GM18508 (cell line): ENCODE data around the gene ERC2.

ENCODE experiments used
- ATAC-seq: cut with Tn5 transposase; IDR thresholded peaks from one replicate; pipeline ENCODE4 v1.9.1; 2021; ENCODE audit warnings: moderate number of reproducible peaks; ENCODE audit not compliant: insufficient read depth, unreplicated experiment

Gene ERC2

DNA sequence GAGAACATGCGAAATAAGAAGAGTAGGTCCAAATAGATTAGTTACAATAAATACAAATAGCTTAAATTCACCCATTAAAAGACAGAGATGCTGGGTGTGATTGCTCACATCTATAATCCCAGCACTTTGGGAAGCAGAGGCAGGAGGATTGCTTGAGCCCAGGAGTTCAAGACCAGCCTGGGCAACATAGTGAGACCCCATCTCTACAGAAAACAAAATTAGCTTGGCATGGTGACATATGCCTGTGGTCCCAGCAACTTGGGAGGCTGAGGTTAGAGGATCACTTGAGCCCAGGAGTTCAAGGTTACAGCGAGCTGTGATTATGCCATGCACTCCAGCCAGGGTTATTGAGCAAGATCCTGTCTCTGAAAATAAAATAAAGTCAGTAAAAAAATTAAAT lies 872.1 kb downstream of the ERC2 start:
- ATAC-seq, result no peak

DNA sequence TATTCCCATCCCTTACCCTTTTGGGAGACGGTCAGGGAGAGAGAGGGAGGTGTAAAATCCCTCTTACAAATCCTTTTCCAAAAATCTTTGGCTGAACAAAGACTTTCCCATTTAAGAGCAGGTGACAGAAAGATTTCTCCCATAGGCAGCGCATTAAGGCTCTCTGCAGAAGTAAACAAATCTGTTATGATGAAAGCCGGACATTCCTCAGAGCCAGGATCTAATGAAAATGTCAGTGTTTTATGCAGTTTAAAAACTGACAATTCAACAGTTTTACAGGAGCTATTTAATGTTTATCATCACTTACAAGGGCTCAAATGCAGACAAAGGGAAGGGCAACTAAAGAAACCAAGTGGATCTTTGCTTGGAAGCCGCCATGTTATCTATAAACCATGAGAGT lies 872.8 kb downstream of the ERC2 start:
- ATAC-seq, result no peak

DNA sequence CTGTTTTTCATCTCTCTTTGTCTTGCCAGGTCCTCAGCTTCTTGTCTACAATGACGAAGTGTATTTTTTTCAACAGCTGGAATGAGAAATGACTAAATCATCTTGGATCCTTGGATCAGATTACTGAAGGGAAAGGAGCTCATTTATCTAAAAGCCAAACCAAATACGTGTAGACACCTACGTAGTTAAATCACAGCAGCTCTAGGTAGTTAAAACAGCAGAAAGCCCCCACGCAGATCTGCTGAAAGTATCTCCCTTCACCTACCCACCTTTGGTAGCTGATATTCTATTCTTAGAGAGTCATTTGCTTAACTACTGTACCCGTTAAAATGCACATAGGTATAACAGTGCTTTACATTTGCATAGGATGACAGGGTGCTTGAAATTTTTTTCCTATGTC lies 875.7 kb downstream of the ERC2 start:
- no peak for ATAC-seq

DNA sequence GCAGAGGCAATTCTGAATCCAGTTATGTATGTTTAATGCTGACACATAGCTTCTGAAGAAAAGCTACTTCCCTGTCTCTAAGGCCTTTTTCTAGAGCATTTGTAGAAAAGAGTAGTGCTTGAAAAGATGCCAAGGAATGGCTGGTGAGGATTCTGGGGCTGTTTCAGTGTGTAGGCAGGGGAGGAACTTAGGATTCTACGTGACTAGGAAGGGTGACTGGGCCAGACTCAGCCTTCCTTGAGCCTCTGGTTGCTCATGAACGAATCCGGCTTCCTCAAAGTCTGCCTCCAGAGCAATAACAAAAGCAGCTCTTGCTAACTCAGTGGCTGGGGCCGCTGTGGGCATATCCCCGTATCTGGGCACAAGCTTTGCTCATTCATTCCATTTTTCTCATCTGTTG lies 876.4 kb downstream of the ERC2 start:
- no peak for ATAC-seq

DNA sequence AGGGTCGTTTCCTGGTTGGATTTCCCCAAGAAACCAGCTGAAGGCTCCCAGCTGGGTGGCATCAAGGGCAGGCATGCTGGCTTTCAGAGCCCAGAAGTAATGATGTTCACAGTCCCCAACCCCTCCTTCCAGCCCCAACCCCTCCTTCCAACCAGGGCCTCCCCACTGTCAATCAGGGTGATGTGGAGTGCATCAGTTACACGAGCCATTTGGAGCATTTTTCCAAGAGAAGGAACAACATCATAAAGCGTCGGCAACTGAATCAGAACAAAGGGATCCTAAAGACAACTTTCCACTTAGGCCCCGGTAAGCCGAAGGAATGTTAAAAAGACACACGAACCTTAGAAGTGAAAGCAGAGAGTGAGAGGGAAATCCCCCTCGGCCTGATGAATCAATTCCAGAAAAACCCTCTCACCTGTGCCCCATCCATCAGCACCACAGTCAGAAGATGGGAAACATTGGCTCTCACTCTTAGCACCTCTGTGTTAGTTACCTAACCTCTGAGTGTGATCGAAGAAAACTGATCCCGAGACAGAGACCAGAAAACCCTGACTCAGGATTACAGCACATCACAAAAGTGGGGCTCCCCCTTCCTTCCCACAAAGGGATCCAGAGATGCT lies 880.0 kb downstream of the ERC2 start:
- no peak for ATAC-seq

DNA sequence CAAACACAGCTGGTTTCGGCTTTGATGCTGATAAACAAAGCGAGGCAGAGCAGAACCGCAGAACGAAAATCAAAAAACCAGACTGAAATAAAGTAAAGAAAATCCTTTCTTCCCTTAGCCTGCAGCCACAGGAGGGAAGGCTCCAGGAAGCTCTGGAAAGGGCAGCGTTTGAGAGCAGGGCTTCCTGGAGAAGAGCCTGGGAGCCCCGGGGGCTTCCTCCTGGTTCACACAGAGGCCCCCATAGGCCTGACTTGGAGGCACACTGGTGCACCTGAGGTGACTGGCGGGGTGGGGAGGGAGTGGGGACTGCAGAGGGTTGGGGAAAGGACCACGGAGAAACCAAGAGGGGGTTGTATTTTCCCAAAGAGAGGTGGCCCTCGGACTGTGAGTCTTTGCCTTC lies 882.4 kb downstream of the ERC2 start:
- ATAC-seq, result no peak

DNA sequence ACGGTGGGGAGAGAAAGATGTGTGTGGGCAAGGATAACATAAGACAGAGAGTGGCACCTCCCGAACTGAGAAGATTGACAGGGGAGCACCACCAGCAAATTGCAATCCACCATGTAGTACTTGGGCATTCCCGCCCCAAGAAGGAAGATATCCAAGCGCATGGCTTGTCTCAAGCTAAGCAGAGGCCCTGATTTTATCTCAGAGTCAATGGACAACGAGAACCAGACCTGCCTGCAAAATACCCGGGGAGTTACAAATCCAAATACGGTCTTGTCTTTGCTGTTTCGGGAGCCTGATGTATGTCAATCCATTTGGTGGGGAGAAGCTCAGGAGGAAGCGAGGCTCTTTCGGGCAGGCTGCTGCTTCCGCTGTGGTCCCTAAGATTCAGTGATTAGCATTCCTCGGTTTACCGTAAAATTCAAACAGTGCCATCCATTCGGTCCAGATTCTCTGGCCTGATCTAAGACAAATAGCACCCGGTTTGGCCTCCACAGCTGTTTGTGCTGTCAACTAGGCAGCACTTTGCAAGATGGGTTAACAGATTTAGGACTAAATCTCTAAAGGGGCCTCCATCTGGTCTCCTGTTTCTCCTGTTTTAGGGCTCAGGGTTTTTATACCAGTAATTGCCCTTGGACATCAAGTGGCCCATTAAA lies 883.4 kb downstream of the ERC2 start:
- no peak for ATAC-seq

DNA sequence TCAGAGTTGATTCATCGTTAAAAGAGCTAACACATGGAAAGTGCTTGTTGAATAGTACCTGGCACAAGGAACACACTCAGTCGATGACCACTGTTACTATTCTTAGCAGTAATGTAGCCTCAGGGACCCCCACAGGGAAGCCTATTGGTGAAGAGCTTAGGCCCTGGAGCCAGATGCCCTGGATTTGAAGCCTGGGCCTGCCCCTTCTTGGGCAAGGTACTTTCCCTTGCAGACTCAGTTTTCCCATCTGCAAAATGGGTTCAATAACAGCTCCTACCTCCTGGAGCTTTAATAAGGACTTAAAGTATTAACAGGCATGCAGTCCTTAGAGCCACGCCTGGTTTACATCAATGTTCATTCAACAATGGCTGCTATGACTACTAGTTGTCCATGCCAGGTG lies 884.2 kb downstream of the ERC2 start:
- ATAC-seq, result no peak

DNA sequence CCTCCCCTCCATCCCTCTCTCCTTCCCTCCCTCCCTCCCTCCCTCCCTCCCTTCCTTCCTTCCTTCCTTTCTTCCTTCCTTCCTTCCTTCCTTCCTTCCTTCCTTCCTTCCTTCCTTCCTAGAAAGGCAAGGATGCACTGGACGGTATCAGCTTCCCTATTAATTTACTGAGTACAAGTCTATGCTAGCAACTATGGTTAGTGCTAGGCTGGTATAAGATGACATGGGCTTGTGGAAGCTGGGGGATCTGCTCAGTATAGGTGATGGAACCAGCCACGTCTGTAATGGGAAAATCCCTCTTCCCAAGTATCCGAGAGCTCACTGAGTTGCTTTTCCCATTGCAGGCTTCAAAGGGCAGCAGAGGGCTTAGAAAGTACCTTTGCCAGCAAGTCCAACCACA lies 884.8 kb downstream of the ERC2 start:
- ATAC-seq, result no peak

DNA sequence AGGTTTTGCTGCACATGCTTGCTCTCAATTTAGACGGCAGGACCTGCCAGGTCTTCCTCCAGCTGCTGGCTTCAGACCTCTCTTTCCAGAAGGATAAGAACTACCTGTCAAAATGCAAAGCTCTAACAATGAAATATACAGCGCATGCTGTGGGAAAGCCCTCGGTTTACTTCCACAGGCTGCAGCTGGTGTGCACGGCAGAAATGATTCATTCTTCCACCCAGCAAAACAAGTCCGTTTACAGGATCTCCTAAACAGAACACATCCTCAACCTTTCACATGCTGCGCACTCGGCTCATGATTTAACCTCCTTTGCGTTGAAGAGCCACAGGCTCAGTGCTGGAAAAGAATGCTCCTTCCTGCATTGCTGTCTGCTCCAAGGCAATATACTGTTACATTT lies 888.8 kb downstream of the ERC2 start:
- ATAC-seq, result no peak

DNA sequence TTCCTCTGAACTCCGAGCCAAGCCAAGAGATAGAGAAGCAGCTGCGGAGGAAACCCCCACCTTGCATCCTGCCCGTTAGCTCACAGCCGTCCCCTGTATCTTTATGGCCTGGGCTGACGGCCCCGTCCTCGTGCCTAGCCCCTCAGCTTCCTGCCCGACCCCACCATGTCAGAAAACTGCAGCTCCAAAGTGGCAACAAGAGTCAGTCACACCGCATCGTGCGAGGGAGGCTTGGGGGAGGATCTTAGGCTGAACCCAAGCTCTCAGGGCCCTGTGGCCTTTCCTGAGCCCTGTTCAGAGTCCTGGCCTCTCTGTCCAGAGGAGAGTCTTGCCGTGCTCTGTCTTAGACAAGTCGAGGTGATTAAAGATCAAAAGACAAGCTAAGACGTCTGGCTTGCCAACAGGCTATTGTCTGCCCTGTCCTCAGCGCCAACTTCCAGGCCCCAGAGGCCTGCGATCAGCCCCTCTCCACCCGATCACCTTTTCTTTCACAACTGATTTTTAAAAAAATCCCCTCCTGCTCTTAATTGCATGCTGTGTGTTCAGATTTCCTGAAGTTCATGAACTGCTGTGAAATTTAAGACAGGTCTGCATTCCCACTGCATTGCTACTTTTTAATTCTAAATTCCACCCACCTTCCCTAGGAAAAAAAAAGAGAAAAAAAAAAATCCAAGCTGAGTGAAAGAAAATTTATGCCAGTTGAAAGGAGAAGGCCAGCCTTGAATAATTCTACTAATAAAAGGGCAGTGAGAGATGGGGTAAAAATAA lies 891.5 kb downstream of the ERC2 start:
- no peak for ATAC-seq

DNA sequence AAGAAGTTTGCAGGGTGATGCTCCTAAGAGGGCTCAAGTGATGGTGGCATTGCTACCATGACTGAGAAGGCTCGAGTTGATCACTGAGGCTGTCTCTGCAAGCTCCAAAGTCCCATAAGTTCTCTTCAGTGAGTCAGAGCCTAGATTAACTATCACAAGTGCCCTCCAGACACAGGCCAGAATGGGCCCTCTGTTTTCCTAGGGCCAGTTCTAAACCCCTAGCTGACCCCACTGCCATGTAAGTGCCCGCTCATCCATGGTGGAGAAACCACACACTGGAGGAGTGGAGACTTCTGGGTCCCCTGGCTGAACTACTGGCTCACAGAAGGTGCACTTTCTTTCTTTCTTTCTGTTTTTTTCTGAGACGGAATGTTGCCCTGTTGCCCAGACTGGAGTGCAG lies 893.6 kb downstream of the ERC2 start:
- ATAC-seq, result no peak

DNA sequence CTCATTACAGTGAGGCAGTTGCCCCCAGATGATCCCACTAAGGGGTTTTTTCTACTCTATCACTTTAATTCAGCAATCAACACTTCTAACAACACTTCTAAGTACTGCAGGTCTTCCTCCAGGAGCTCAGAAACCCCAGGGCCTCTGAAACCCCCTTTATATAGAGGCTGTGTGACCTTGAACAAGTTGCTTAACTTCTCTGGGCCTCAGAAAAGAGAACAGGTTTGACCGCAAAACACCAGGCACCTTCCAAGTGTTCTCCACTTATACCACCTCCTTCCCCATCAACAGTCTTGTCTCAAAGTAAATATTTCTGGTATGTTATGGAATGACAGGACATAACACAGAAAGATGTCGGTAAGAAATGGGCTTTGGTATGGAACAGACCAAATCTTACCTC lies 895.5 kb downstream of the ERC2 start:
- ATAC-seq, result no peak

DNA sequence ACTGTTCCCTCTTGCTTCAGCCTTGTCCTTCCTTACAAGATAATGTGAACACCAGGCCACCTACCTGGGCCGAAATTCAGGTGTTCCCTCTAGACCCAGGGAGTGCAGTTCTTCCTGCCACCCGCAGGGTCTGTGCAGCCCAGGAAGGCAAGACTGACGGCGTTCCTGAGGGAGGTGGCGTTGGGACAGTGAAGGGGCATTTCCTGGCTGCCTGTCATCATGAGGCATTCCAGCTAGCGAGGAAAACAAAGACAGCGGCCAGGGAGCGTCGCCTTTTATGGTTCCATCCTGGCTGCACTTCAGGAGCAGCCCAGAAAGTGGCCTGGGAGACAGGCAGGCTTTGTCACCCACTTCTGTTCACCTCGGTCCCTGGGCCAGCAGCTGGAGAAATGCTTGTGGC lies 896.4 kb downstream of the ERC2 start:
- ATAC-seq, result no peak

DNA sequence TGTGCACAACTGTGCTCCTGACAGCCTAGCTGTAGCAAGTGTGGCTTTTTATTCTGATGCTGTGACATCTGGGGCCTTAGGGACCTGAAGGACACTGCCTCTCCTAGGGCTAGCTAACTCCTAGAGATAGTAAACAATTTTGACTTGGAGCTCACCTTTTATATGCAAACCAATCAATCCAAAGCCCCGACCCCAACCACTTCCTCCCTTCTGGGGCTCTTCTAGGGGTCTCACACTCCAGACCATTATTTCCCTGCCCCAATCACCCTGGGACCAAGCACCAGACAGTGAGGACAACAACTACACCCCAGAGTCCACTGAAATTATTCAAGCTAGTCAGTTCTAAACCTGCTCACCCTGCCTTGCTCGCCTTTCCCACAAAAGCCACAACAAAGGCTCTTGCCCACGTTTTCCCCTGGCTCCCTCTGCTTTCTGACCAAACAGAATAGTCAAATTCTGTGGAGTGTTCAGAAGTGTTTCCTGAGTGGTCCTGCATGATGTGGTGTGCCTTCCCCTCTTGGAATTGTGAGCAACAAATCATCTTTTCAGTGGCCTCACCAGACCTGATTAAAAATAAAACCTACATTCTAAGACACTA lies 897.0 kb downstream of the ERC2 start:
- no peak for ATAC-seq

DNA sequence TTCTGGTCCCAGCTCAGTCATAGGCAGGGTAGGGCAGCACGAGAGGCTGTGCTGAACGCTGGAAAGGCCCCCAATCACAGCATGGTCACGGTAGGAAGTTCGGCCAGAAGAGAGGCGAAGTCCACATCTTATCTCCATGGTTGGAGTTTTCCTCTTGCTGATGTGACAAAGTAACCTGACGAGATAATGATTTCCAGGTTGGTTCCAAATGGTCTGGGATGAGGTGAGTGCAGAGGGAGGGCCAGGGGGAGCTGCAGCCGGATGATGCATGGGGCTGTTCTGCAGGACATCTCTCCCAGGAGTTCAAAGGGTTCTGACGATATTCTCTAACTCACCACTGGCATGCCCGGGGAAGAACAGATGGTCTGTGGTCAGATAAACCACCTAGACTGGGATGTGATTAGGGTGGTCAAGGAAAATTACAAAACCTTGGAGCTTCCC lies 898.0 kb downstream of the ERC2 start:
- no peak for ATAC-seq

DNA sequence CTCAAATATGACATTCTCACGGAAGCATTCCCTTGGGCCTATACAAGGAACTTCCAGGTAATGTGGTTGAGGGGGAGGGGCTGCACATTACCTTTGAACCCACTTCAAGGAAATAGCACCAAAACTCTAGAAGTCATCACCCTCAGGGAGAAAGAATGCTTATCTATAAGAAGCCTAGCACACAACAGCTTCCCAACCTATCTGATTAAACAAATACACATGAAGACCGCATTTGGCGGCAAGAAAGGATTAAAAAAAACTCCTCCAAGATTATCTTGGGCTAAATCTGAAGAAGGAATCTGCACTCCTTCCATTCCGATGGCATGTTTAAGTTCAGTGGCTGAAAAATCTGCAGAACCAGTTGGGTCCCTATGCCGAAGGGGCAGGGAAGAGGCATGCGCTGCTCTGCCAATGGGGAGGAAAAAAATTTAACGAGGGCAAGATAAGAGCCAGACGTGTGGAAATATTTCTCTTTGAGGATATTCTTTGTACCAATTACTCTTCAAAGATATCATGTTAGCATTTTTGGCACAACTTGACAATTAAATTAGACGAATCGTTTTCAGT lies 899.2 kb downstream of the ERC2 start:
- no peak for ATAC-seq

DNA sequence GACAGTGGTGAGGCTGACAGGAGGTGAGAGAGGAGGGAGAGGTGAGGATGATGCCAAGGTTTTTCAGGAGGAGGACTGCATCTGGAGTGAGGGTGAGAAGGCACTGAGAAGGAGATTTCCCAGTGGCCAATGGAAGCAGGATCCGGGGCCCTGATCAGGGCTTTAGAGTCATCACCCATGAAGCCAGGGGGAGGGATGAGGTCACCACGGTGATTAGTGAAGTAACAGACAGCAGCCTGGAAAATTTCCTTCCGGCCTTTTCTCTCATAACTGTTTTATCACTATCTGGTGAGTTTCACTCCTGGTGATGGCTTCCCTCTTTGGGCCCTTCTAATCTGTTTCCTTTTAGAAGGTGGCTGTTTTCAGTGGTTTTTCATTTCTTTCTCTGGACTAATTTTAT lies 900.7 kb downstream of the ERC2 start:
- no peak for ATAC-seq

DNA sequence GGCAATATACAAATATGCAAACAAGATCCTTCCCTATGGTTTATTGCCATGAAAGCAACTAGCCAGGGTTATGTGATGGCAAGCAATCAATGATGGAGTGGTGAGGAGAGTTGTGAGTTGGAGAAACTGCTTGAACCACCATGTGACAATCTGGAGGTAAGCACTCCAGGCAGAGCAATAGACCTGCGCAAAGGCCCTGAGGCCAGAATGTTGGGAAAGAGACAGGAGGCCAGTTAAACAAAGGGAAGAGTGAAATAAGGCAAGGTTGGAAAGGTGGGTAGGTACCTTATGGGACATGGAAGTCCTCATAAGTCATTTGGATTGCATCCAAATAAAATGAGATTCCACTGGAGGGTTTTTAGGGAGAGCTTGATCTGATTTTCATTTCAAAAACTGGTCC lies 901.1 kb downstream of the ERC2 start:
- ATAC-seq, result no peak

DNA sequence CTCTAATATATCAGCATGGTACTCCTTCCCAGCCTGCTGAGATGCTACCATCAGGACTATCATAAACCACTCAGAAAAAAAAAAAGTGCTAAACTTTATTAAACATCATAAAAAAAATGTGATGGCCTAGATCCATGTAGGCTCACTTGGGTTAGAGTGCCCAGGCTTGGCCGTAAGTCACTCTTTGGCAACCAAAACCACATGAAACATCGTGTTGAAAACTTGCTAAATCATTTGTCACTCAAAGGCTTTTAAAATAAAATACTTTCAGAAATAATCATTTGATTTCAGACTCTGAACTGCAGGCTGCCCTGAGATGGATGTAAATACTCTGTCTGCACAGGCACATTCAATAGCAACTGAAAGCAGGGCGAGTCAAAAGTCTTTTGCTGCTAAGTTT lies 902.7 kb downstream of the ERC2 start:
- no peak for ATAC-seq

DNA sequence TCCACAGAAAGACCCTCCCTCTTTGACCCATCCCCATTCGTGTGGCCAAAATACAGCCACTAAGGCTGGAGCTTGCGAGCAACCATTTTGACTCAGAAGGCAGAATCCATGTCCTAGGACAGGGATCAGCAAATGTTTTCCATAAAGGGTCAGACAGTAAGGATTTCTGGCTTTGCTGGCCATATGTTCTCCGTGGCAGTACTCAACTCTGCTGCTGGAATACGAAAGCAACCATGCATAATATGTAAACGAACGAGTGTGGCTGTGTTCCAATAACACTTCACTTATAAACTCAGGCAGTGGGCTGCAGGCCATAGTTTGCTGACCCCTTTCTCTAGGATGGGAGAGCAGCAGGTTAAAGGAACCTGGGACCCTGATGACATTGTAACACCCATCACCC lies 903.5 kb downstream of the ERC2 start:
- no peak for ATAC-seq
